Right forelimb (tissue), 1 donor: ENCODE measurements around the gene PFKFB1.
"Not testable (repeated sequence)": the region's sequence is repeated elsewhere in the genome, so short reads cannot be mapped to it uniquely, and the experiment has no call there.

Experiments used
- DNase-seq: peaks from one replicate; pipeline ENCODE4 v3.0.0-alpha.2; 2018

Gene PFKFB1

DNA sequence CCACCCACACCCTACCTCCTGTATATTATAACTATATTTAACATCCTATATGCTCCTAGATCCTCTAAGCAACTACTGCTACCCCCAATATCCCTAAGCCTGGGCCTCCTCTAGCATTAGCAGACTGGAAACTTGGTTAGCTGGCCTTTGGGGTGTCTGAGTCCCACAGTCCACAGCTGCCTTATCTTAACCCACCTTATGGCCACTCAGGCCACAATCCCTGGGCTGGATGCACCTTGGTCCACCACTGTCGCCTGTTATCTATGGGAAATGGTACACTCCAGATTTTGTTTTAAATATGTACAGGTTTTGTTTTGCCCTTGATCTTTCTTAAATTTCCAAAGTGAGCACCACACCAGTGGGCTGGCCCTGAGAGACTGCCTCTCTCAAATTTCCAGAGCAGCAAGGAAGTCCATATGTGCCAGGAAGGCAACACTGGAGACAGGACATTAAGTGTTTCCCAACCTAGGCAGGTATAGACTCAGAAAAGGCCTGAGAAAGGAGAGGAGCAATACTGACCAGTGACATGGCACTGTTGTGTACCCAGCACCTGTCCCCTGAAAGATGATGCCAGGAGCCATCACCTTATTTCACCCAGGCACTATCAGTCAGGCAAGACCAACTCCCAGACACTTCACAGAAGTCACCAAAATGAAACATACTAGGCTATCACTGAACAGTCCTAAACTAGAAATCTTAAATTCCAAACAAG lies 921 bp downstream of the PFKFB1 start:
- no peak for DNase-seq

DNA sequence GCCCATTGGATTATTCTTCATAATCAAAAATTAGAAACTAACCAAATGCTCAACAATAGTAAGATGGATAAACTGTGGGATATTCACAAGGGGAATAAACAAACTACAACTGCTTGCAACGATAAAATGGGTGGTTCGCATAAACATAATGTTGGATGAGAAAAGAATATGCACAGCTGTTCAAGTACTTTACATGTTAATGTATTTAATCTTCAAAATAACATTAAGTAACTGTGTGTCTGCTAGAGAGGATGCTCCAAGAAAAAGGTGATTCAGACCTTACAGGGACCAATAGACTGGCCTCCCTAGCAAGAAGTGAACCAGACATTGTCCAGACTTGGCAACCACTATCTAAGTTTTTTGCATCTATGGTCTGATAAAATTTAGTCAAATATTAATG lies 2.3 kb downstream of the PFKFB1 start:
- DNase-seq: no peak

DNA sequence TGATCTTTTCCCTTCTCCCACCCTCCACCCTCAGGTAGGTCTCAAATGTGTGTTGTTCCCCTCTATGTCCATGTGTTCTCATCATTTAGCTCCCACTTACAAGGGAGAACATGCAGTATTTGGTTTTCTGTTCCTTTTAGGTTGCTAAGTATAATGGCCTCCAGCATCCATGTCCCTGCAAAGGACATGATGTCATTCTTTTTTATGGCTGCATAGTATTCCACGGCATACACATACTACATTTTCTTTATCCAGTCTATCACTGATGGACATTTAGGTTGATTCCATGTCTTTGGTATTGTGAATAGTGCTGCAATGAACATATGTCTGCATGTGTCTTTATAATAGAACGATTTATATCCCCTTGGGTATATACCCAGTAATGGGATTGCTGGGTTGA lies 10.7 kb downstream of the PFKFB1 start:
- not testable (repeated sequence) for DNase-seq

DNA sequence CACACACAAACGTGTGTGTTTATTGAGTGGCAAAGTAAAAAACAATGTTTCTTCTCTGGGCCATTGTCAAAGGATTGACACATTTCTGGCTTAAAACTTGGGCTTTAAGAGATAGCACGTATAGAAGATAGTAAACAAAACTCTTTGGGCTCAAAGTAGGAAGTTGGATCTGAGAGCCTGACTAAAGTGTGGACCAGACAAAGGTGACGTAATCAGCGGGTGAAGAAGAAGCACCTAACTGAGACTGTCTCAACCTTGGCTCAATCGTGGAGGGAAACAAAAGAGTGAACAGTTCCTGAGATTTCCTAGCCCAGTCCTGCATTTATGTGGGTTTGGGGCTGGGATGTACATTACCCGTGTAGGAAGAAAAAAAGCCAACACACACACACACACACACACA lies 13.7 kb downstream of the PFKFB1 start:
- DNase-seq: no peak

DNA sequence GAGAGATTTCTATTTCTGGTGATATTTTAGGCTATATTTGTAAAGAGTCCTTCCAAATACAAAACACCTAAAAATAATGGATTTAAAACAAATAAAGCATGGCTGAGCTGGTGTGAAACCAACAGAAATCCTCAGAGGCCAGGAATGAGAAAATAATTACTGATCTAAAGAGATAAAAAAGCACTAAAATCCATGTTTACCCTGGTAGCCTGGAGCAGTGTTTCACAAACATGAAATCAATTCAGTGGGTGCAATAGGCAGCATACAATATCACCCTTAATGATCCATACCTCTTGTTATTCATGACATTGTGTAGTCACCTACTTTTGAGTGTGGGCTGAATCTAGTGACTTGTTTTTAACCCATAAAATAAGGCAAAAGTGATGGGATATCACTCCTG lies 14.6 kb downstream of the PFKFB1 start:
- no peak for DNase-seq

DNA sequence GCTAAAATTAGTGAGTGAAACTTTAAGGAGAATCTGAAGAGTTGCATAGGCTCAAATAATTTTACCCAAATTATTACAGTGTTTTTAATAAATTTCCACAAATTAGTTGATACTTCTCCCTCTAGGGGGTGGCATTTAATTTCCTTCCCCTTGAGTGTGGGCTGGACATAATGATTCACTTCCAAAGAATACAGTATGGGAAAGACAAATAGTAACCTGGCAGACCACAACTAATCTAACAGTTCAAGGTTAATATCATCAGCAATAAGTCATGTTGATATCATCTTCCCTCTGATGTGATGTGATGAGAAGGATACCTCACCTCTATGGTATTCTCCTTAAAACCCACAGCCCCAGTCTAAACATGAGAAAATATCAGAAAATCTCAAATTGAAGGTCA lies 15.5 kb downstream of the PFKFB1 start:
- DNase-seq: no peak

DNA sequence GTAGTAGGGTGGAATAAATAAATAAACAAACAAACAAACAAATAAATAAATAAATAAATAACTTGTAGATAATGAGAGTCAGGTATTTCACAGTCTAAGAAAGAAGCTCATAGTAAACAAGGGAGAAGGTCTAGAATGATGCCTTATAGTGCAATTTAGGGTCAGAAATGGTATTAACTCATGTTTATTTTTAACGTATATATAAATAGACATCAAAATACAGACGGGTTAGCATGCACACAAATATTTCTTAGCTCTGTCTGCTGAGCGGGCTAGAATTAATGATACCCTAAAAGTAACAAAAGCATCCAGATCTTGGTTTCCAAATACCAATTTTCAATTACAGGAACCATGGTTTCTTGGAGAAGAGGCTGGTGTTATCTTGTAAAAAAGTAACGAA lies 16.6 kb downstream of the PFKFB1 start:
- no peak for DNase-seq

DNA sequence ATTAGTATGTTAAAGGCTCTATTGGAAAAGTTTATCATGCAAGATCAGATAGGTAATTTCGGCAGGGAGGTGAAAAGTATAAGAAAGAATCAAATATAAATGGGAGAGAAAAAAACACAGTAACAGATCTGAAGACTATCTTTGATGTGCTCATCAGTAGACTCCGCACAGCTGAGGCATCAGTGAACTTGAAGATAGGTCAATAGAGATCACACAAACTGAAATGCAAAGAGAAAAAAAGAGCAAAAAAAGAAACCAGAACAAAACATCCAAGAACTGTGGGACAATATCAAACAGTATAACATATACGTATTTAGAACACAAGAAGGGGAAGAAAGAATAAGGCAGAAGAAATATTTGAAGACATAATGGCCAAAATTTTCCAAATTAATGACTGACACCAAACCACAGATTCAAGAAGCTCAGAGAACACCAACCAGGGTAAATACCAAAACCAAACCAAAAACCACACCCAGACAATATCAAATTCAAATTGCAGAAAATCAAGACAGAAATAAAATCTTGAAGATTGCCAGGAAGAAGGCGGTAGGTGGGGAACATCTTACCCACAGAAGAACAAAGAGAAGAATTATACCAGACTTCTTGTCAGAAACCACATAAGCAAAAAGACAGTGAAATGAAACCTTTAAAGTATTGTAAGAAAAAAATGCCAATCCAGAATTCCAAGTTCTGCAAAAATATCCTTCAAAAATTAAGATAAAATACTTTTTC lies 29.1 kb downstream of the PFKFB1 start:
- no peak for DNase-seq

DNA sequence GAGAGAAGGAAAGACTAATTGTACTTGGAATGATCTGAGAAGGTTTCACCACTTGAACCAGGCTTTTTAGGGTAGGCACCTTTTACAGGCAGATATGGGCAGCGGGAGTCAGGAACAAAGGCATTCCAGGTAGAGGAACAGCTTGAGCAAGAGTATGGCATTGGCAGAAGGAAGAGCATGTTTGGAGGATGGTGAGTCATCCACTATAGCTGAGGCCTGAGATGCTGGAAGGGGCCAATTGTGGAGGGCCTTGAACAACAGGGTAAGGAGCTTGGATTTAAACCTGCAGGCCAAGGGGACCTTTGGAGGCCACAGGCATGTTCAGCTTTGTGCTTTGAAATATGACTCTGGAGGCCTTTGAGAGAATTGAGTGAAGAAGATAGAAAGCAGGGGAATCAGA lies 32.2 kb downstream of the PFKFB1 start:
- DNase-seq: no peak

DNA sequence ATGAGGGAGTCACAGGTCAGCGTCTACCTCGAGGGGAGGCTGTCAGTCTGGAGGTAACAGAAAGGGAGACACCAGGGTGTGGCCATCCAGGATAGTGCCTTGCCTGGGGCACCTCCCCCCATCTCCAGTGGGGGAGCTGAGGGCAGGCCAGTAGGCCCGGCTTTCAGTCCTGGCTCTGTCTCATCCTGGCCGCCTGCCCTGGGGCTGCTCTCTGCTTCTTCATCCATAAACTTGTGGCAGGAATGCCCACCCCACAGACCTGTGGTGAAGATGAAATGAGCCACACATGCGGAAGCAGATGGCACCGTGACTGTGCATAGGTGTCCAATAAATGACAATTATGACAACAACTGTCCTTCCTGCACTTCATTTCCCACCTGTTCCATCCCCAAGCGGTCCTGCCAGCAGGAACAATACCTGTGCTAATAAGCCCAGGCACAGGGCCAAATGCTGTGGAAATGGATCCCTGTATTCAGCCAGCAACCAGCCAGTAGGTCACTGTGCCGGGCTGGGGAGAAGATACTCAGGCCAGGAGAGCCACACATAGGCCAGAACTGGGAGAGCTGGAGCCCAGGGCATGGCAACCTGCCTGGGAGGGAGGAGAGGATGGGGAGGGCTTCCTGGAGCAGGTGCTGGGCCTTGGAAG lies 43.1 kb downstream of the PFKFB1 start:
- DNase-seq: no peak

DNA sequence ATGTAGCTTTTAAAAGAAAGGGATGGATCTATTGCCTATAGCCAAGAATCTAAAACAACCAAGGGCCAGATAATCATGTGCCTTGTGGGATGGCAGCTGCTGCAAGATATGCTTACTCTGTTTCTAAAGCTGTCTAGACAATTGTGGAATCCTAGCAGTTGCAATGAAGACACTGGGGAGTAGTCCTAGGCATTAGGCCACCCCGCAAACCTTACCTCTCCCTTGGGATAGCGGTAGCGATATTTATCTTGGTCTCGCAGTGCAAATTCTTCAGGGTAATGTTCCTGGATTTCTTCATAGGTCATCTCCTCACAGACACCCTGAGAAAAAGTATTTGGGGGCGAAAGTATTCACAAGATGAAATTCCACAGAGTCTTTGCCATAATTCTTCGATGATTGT lies 48.8 kb downstream of the PFKFB1 start:
- DNase-seq: no peak

DNA sequence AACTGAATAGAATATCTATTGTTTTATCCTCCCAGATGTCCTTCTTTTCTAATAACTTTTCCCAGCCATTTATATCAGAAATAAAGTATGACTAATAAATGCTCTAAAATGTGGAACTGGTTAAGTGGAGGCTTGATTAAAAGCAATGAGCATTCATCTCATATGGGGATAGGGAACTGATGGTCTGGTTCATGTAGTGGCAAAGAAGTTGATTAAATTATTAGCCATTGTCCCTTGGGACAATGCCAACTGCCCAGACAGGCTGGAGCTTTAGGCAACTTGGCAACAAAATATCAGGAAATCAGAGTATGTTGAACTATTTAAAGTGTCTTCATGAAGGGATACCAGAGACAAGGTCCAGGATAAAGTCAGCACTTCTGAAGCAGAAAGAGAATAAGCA lies 49.2 kb downstream of the PFKFB1 start:
- no peak for DNase-seq

DNA sequence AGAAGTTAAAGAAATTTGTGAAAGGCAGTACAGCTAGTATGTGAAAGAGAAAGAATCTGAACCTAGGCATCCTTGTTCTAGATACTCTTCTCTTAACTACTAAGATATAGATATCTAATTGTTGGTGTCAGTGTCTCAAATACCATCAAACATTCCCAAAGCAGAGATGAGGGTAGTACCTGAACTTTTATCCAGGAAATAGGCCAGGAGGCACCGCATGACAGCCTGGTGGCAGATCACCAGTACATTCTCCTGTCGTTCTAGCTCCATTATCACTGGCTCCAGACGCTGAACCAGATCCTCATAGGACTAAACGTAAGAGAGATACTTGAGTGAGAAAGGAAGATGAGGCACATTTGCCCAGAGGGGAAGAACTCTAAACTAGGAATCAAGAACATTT lies 56.6 kb downstream of the PFKFB1 start:
- no peak for DNase-seq

DNA sequence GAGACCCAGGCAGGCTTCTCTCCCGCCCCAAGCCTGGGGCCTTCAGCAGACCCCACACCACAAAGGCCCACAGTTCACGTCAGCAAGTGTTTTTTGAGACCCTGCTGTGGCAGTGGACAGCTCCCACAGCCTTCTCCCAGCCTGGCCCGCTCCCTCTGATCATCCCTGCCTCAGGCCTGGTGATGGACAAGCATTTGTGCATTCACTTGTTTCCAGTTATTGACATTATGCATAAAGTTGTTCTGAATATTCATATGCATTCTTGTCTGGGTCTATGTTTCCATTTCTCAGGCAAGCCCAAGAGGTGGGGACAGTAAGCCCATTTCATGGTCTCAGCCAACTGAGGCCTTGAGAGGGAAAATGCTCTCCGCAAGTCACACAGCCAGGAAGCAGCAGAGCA lies 58.7 kb downstream of the PFKFB1 start:
- DNase-seq: no peak

DNA sequence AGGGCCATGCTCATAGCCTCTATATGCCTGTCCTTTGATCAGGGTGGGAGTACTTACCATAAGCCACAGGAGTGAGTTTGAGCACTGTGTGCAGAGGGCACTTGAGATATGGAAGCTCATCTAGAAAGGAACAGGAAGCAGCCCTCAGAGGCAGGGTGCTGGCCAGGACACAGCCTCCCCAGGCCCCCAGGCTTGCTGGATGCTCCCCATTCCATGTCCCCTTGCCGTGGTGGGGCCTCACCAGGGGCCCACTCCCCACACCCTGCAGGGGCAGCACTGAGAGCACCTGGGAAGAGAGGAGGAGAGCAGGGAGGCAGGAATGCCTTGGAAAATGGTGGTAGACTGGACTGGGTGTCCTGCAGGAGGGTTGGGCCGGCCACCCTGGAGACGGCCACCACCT lies 59.1 kb downstream of the PFKFB1 start:
- DNase-seq: no peak

DNA sequence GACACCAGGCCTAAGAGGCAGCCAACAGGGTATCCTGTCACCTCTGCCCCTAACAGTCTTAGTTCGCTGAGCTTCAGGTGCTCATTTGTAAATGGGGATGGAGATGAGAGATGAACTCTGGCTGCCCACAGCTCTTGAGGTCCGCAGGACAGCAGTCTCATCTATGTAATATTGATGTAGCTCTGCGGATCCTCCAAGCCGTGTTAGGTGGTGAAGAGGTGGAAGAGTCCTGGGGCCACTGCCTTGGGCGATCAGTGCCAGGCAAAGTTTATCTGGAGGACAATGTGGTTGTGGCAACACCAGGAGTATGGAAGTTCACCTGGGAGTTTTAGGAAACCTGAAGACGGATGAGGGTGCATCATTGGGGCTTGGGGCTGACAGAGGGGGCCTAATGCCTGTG lies 59.9 kb downstream of the PFKFB1 start:
- DNase-seq: no peak

DNA sequence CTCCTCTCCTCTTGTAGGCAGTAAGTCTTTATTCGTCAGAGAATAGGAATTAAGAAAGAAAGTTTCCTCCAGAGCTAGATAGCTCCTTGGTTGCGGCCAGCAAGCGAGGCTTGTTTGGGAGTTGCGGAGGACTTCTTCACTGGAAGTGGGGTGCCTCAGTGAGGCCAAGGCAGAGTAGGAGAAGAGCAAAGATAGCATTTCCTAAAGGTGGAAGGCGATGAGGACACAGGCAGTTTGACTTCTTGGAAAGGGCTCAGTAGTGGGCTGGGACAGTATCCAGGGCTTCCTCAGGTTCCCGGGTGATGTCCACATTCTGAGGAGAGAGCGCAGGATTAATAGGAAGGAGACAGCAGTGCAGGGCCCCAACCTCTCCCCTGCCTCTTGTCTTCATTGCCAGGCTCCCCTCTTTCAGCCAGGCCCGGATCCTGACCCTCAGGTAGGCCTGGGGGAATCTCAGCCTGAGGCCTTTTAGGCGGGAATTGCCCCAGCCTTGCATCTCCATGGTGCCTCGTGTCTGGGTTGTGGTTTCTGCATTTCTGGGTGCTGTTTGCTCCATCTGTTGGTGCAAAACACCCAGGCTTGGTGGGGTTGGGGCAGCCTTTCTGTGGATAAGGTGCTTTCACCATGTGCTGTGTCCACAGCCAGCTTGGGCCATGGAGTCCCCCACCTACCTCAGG lies 60.7 kb downstream of the PFKFB1 start:
- DNase-seq: no peak

DNA sequence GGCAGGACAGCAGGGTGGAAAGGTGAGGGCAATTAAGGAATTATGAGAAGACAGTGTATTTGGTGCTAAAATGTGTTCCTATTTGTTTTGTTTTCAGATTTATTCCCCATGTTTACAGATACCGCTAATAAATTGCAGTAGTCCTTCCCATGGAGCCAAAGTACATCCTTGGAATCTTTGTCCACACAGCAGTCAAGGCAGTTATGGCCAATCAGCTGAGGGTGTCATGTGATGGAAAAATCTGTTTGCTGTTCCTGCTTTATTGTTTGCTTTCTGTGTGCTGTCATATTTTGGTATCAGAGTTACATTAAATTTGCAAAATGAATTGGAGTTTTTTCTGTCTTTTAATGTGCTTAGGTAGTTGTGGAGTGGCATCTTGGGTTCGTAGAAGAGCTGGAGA lies 62.9 kb downstream of the PFKFB1 start:
- DNase-seq: no peak

DNA sequence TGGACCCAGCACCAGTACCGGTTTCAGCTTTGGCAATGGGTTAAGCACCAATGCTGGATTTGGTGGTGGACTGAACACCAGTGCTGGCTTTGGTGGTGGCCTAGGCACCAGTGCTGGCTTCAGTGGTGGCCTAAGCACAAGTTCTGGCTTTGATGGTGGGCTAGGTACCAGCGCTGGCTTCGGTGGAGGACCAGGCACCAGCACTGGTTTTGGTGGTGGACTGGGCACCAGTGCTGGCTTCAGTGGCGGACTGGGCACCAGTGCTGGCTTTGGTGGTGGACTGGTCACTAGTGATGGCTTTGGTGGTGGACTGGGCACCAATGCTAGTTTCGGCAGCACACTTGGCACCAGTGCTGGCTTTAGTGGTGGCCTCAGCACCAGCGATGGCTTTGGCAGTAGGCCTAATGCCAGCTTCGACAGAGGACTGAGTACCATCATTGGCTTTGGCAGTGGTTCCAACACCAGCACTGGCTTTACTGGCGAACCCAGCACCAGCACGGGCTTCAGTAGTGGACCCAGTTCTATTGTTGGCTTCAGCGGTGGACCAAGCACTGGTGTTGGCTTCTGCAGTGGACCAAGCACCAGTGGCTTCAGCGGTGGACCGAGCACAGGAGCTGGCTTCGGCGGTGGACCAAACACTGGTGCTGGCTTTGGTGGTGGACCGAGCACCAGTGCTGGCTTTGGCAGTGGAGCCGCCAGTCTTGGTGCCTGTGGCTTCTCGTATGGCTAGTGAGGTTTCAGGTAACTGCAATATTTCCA lies 63.5 kb downstream of the PFKFB1 start:
- DNase-seq: no peak

DNA sequence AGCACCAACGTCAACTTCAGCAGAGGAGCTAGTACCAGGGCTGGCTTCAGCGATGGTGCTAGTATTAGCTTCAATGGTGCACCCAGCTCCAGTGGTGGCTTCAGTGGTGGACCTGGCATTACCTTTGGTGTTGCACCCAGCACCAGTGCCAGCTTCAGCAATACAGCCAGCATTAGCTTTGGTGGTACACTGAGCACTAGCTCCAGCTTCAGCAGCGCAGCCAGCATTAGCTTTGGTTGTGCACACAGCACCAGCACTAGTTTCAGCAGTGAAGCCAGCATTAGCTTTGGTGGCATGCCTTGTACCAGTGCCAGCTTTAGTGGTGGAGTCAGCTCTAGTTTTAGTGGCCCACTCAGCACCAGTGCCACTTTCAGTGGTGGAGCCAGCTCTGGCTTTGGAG lies 65.1 kb downstream of the PFKFB1 start:
- DNase-seq: no peak

DNA sequence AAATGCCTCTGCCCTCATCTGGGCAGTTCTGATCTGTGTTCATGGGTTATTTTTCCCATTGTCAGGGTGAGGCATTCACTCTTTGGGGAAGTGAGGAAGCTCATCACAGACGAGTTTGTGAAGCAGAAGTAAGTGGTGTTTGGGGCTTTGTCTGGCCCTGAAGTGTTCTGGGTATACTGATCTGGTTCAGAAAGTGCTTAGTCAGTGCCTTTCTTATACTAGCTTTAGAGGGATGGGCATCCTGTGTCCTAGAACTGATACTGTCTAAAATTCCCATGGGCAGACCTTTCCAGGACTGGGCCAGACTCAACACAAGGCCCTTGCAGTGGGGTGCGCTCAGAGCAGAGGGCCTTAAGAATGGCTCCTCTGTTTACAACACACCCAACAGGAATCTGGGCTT lies 67.0 kb downstream of the PFKFB1 start:
- no peak for DNase-seq

DNA sequence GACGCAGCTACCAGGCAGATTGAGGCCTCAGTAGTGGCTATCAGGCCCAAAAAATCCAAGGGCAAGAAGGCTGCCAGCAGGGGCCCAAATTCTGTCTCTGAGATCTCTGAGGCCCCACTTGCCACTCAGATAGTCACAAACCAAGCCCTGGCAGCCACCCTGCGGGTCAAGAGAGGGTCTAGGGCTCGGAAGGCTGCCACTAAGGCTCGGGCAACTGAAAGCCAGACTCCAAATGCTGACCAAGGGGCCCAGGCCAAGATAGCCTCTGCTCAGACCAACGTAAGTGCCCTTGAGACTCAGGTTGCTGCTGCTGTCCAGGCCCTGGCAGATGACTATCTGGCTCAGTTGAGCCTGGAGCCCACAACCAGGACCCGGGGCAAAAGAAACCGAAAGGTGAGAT lies 70.6 kb downstream of the PFKFB1 start:
- no peak for DNase-seq

DNA sequence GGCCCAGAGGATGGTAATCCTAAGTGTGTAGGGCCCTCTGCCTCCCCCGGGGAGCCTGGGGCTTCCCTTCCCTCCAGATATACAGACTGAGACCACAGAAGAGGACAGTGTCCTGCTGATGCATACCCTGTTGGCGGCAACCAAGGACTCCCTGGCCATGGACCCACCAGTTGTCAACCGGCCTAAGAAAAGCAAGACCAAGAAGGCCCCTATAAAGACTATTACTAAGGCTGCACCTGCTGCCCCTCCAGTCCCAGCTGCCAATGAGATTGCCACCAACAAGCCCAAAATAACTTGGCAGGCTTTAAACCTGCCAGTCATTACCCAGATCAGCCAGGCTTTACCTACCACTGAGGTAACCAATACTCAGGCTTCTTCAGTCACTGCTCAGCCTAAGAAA lies 71.4 kb downstream of the PFKFB1 start:
- no peak for DNase-seq
